DND-41 (cell line): Measurements from ENCODE around the gene SPCS2.

ENCODE experiments used
- ATAC-seq: fragments of 200-7000 bp; cut with Tn5 transposase; 3 replicates; pipeline ENCODE4 v1.9.1; 2021; ENCODE audit warnings: low read depth; ENCODE audit not compliant: insufficient read depth
- DNase-seq: peaks from one replicate; pipeline ENCODE4 v3.0.0-alpha.2; 2020
- H2AFZ ChIP-seq: 2 replicates; pipeline ENCODE4 v1.6.0; 2012; ENCODE audit warnings: low read depth, low read length
- H3K27ac ChIP-seq: 2 replicates; pipeline ENCODE4 v1.5.1; 2012; ENCODE audit warnings: low read length, inconsistent platforms
- H3K27me3 ChIP-seq: fragments of 200-600 bp; sonication (generic); 2 replicates; pipeline ENCODE4 v1.6.0; 2012; ENCODE audit warnings: low read length, mild to moderate bottlenecking, inconsistent platforms; ENCODE audit not compliant: insufficient read depth, poor library complexity
- H3K36me3 ChIP-seq: 2 replicates; pipeline ENCODE4 v1.5.1; 2012; ENCODE audit warnings: low read length, inconsistent platforms; ENCODE audit not compliant: insufficient read depth
- H3K4me1 ChIP-seq: 2 replicates; pipeline ENCODE4 v1.5.1; 2012; ENCODE audit warnings: mild to moderate bottlenecking, low read length; ENCODE audit not compliant: insufficient read depth
- H3K4me2 ChIP-seq: 2 replicates; pipeline ENCODE4 v1.6.0; 2012; ENCODE audit warnings: mild to moderate bottlenecking, moderate library complexity, low read length, inconsistent platforms; ENCODE audit not compliant: insufficient read depth
- H3K4me3 ChIP-seq, 2 experiments: fragments of 200-600 bp in 1 of 2; shearing (Covaris generic) in 1 of 2; 2 replicates each; pipeline ENCODE4 v1.5.1; 2012 to 2016; ENCODE audit warnings: inconsistent platforms in 2 of 2, low read length in 2 of 2, mild to moderate bottlenecking in 2 of 2, low read depth in 1 of 2, moderate library complexity in 1 of 2
- H3K79me2 ChIP-seq: 2 replicates; pipeline ENCODE4 v1.6.0; 2012; ENCODE audit warnings: low read length, inconsistent platforms; ENCODE audit not compliant: insufficient read depth
- H3K9ac ChIP-seq: 2 replicates; pipeline ENCODE4 v1.6.0; 2012; ENCODE audit warnings: low read depth, mild to moderate bottlenecking, inconsistent platforms, low read length, moderate library complexity
- H3K9me3 ChIP-seq: 2 replicates; pipeline ENCODE4 v1.5.1; 2012; ENCODE audit warnings: low read length, moderate library complexity, mild to moderate bottlenecking, inconsistent platforms; ENCODE audit not compliant: insufficient read depth, severe bottlenecking
- H4K20me1 ChIP-seq: 2 replicates; pipeline ENCODE4 v1.6.0; 2012; ENCODE audit warnings: low read length; ENCODE audit not compliant: insufficient read depth
- CTCF ChIP-seq: IDR thresholded peaks from 2 replicates; pipeline ENCODE4 v1.5.1; 2012; ENCODE audit warnings: borderline replicate concordance, low read length, moderate library complexity, mild to moderate bottlenecking; ENCODE audit not compliant: poor library complexity, severe bottlenecking; ENCODE audit errors: extremely low read depth
- EZH2 ChIP-seq: IDR thresholded peaks from 3 replicates; pipeline ENCODE4 v1.6.1; 2012; ENCODE audit warnings: borderline replicate concordance, low read depth, mild to moderate bottlenecking, moderate library complexity, low read length, inconsistent platforms; ENCODE audit not compliant: severe bottlenecking

SPCS2 gene

GRCh38 chr11:75022759-75023396, 73.8 kb downstream of the SPCS2 start:
- Histone ChIP-seq H3K4me1 (no peaks in the 10 kb centered on the region), H3K27me3 (no peaks in the 10 kb centered on the region), H3K4me3 (no peak overlapping the region), H3K27ac (no peak overlapping the region), H3K9ac (no peak overlapping the region), H3K9me3 (no peaks in the 10 kb centered on the region), H3K79me2 (no peaks in the 10 kb centered on the region), H4K20me1 (no peaks in the 10 kb centered on the region), H3K4me2 (no peak overlapping the region), H2AFZ (no peak overlapping the region), H3K36me3 (no peaks in the 10 kb centered on the region)
- peak; percentile 97 for ATAC-seq
- peak; percentile 80 for DNase-seq
- no peak for TF ChIP-seq EZH2
- TF ChIP-seq CTCF: peak; percentile 98

- DNase-seq: no peak
- no peaks in the 10 kb centered on the region for H4K20me1 ChIP-seq
Observed at GRCh38 chr11:75023446-75024067, 74.5 kb downstream of the SPCS2 start.

GRCh38 chr11:75024068-75024449, 75.0 kb downstream of the SPCS2 start:
- H3K79me2 ChIP-seq: no peaks in the 10 kb centered on the region
- DNase-seq: no peak
- no peak overlapping the region for H3K9ac ChIP-seq
- H2AFZ ChIP-seq: no peak overlapping the region
- H3K4me3 ChIP-seq: no peak overlapping the region
- no peaks in the 10 kb centered on the region for H3K27me3 ChIP-seq
- H3K4me2 ChIP-seq: no peak overlapping the region
- ATAC-seq: no peak
- no peak overlapping the region for H3K27ac ChIP-seq
- no peaks in the 10 kb centered on the region for H3K36me3 ChIP-seq
- no peaks in the 10 kb centered on the region for H3K4me1 ChIP-seq
- no peaks in the 10 kb centered on the region for H4K20me1 ChIP-seq
- TF ChIP-seq CTCF (no peak), EZH2 (no peak)
- H3K9me3 ChIP-seq: no peaks in the 10 kb centered on the region

More at GRCh38 chr11:75023446-75024067, 74.5 kb downstream of the SPCS2 start:
- no peak overlapping the region for H3K27ac ChIP-seq
- H3K4me2 ChIP-seq: no peak overlapping the region
- H3K4me1 ChIP-seq: no peaks in the 10 kb centered on the region
- H3K9me3 ChIP-seq: no peaks in the 10 kb centered on the region
- no peak for TF ChIP-seq CTCF
- TF ChIP-seq EZH2: no peak
- H3K79me2 ChIP-seq: no peaks in the 10 kb centered on the region
- H3K4me3 ChIP-seq: no peak overlapping the region
- H2AFZ ChIP-seq: no peak overlapping the region
- H3K27me3 ChIP-seq: no peaks in the 10 kb centered on the region
- ATAC-seq: no peak
- no peaks in the 10 kb centered on the region for H3K36me3 ChIP-seq
- H3K9ac ChIP-seq: no peak overlapping the region
